Uterine smooth muscle cell (primary cell): ENCODE measurements around the gene LIPA. TPM values are rescaled to one million over a fixed set of nuclear protein-coding genes. Genes with fewer than 3 reads are reported as not detected.

Experiments
- total RNA-seq: library from RNA; depleted of rRNA; stranded (reverse); fragments of >200 nt; gene quantifications from 2 replicates; pipeline ENCODE4 v1.2.3, GENCODE V29; 2014

LIPA gene
- total RNA-seq = 72.5 and 84.5 TPM in 2 replicates

GRCh38 chr10:89251409-89252224 is at the start of gene LIPA:
Gene LIPA, minus strand, starts transcription at chr10:89251775. Its CDS starts 4,127 bp downstream, at chr10:89247648.

GRCh38 chr10:89207181-89207800 is 44.3 kb downstream of the LIPA start, which contains the start of gene CH25H:
Gene CH25H, minus strand, starts transcription at chr10:89207317. Its CDS starts 25 bp downstream, at chr10:89207292.

Other genes starting within 250 kb of the LIPA start
- 0.25 TPM in 1 of 2 replicates, not detected in the other for gene CH25H, start 44.5 kb downstream of the LIPA start, total RNA-seq
- 8.2 and 14.2 TPM in 2 replicates for gene IFIT2, start 50.3 kb upstream of the LIPA start, total RNA-seq
- 28.9 and 36.6 TPM in 2 replicates for gene IFIT3, start 76.2 kb upstream of the LIPA start, total RNA-seq
- gene IFIT1B, start 126.3 kb upstream of the LIPA start, total RNA-seq = not detected in 2 replicates
- gene IFIT1, start 140.8 kb upstream of the LIPA start, total RNA-seq = 12.7 and 16.4 TPM in 2 replicates
- 19.9 and 30.1 TPM in 2 replicates for gene IFIT5, start 162.8 kb upstream of the LIPA start, total RNA-seq